ENCODE results near the gene CSAD.
A peak's percentile ranks its signal among the peaks of the same experiment; 100 is the strongest.

DNA sequence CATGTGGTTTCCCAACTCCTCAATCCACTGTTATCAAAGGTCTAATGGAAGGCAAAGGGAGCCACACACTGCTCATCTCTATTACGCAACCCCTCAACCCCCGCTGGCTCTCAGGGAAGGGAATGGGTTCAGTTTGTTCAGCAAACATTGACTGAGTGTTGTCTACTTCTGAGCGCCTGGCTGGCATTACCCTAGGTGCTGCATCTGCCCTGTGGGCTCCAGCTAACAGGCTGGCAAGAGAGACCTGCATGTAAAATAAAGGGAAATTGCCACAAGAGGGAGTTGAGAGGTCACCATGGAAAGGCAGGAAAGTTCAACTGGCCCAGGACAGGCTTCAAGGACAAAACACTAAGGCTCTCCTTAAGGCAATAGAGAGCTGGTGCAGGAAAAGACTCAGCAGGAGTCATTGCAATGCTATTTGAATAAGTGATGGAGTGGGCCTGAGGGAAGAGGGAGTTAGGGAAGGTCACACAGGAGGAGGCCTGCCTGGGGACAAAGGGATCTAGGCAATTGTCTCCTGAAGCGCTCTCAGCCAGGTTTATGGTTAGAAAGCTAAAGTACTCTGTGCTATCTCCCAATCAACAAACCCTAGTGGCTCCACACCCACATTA lies 5.7 kb downstream of the CSAD start:
- peak; percentile 47 for TF ChIP-seq CTCF (IDR thresholded peaks at IDR 0.05; ENCODE audit: low read depth, low read length)
- TF ChIP-seq EZH2phosphoT487 (IDR thresholded peaks at IDR 0.05; ENCODE audit: low read depth) = no peak

Measured in OCI-LY3 (cell line).